HepG2 (cell line): Measurements from ENCODE around the gene SDCCAG8. TPM values are rescaled to one million over a fixed set of nuclear protein-coding genes. Genes with fewer than 3 reads are reported as not detected.

Source experiments
- ATAC-seq: fragments of 200-7000 bp; cut with Tn5 transposase; 3 replicates; pipeline ENCODE4 v1.9.1; 2020; ENCODE audit warnings: mild to moderate bottlenecking, moderate library complexity
- BruUV-seq: library from RNA; stranded (reverse); fragments of 400-500 nt; replicated peaks from 2 replicates; lab custom pipeline; 2021; lab: Mats Ljungman, UMichigan
- CTCF ChIA-PET: fragments of 300-600 bp; formaldehyde crosslinking; extraction: SDS; loops from one replicate; lab custom pipeline; 2021; ENCODE audit warnings: low total read pairs, inconsistent platforms, low intra/inter-chr PET ratio; lab: Yijun Ruan, JAX
- POLR2A ChIA-PET: fragments of 350-600 bp; sonication (Branson Sonifier 250); formaldehyde crosslinking; loops from one replicate; lab custom pipeline; 2020; ENCODE audit warnings: antibody characterized with exemption, inconsistent platforms; lab: Yijun Ruan, JAX
- DNase-seq: peaks from one replicate; pipeline ENCODE4 v3.0.0-alpha.2; 2015; ENCODE audit warnings: low spot score
- FAIRE-seq: peaks from 3 replicates; lab custom pipeline; 2011; peaks lifted over from hg19 to GRCh38; lab: Jason Lieb, UNC
- H2AFZ ChIP-seq: one replicate; pipeline ENCODE4 v1.6.1; 2011; ENCODE audit warnings: low read length, inconsistent platforms
- H3K27ac ChIP-seq: fragments of 300-600 bp; 3 replicates; pipeline ENCODE4 v1.8.0; 2011; ENCODE audit warnings: mixed run types, mild to moderate bottlenecking, mixed read lengths, low read length, inconsistent platforms; ENCODE audit not compliant: insufficient read depth; ENCODE audit errors: extremely low read length
- H3K27me3 ChIP-seq, 2 experiments: fragments of 200-600 bp in 1 of 2; 2 replicates in 1 of 2; 3 replicates in 1 of 2; pipeline versions ENCODE4 v1.6.0 to v1.8.0; 2011; ENCODE audit warnings: low read length in 2 of 2, mild to moderate bottlenecking in 2 of 2, moderate library complexity in 2 of 2, inconsistent platforms in 1 of 2; ENCODE audit not compliant: insufficient read depth in 2 of 2, control insufficient read depth in 1 of 2
- H3K36me3 ChIP-seq, 2 experiments: fragments of 200-600 bp in 1 of 2; replicated peaks in 1 of 2; 2 replicates in 1 of 2; 3 replicates in 1 of 2; pipeline versions ENCODE4 v1.5.1 to v1.8.0; 2011; ENCODE audit warnings: low read length in 2 of 2, inconsistent platforms in 1 of 2; ENCODE audit not compliant: insufficient read depth in 2 of 2, control insufficient read depth in 1 of 2
- H3K4me1 ChIP-seq: 2 replicates; pipeline ENCODE4 v1.5.1; 2012; ENCODE audit warnings: low read length, inconsistent platforms; ENCODE audit not compliant: insufficient read depth
- H3K4me2 ChIP-seq: 2 replicates; pipeline ENCODE4 v1.6.0; 2011; ENCODE audit warnings: low read depth, low read length, inconsistent platforms
- H3K4me3 ChIP-seq, 3 experiments: fragments of 200-600 bp in 1 of 3; sonication (generic), shearing (Covaris generic) in 1 of 3; replicated peaks in 1 of 3; 2 replicates each; pipeline ENCODE4 v1.5.1; 2011 to 2016; ENCODE audit warnings: low read length in 3 of 3, inconsistent platforms in 2 of 3, low read depth in 2 of 3, mild to moderate bottlenecking in 2 of 3, control low read depth in 1 of 3, mixed read lengths in 1 of 3; ENCODE audit not compliant: insufficient read depth in 1 of 3
- H3K79me2 ChIP-seq: one replicate; pipeline ENCODE4 v1.6.1; 2011; ENCODE audit warnings: low read length, inconsistent platforms; ENCODE audit not compliant: insufficient read depth
- H3K9ac ChIP-seq: 2 replicates; pipeline ENCODE4 v1.6.0; 2011; ENCODE audit warnings: mild to moderate bottlenecking, low read depth, low read length, inconsistent platforms; ENCODE audit not compliant: insufficient read depth
- H3K9me3 ChIP-seq: 2 replicates; pipeline ENCODE4 v1.5.1; 2012; ENCODE audit warnings: mild to moderate bottlenecking, low read length
- H4K20me1 ChIP-seq: 2 replicates; pipeline ENCODE4 v1.6.0; 2011; ENCODE audit warnings: inconsistent platforms, mild to moderate bottlenecking, low read length, moderate library complexity; ENCODE audit not compliant: insufficient read depth
- ARNT ChIP-seq: fragments of 450-650 bp; IDR thresholded peaks from 2 replicates; pipeline ENCODE4 v1.6.1; 2017
- CEBPB ChIP-seq: IDR thresholded peaks from 2 replicates; pipeline ENCODE4 v1.6.1; 2011; ENCODE audit warnings: low read depth, low read length, improper control_type of control experiment, borderline replicate concordance
- EEA1 ChIP-seq: sonication (generic); formaldehyde crosslinking; IDR thresholded peaks from 2 replicates; pipeline ENCODE4 v1.5.1; 2020; ENCODE audit warnings: mild to moderate bottlenecking, missing genetic modification reagents, borderline replicate concordance
- HDAC6 ChIP-seq: fragments of 200-600 bp; sonication (generic); IDR thresholded peaks from 2 replicates; pipeline ENCODE4 v1.7.0; 2017; ENCODE audit warnings: mild to moderate bottlenecking, antibody characterized with exemption, low read length, low read depth
- KDM3A ChIP-seq: IDR thresholded peaks from 2 replicates; pipeline ENCODE4 v1.6.1; 2018; ENCODE audit warnings: low read depth, missing compliant biosample characterization
- YEATS2 ChIP-seq: sonication (generic); formaldehyde crosslinking; IDR thresholded peaks from 2 replicates; pipeline ENCODE4 v1.4.0; 2020; ENCODE audit warnings: missing genetic modification reagents, borderline replicate concordance
- ZIK1 ChIP-seq: sonication (generic); formaldehyde crosslinking; IDR thresholded peaks from 2 replicates; pipeline ENCODE4 v1.5.0; 2020; ENCODE audit warnings: mild to moderate bottlenecking, low read depth, missing genetic modification reagents, borderline replicate concordance
- ZNF550 ChIP-seq: sonication (generic); formaldehyde crosslinking; IDR thresholded peaks from 2 replicates; pipeline ENCODE4 v1.4.0; 2020; ENCODE audit warnings: mild to moderate bottlenecking, missing genetic modification reagents, borderline replicate concordance
- ZNF761 ChIP-seq: sonication (generic); formaldehyde crosslinking; conservative IDR thresholded peaks from 2 replicates; pipeline ENCODE4 v1.4.0; 2020; ENCODE audit warnings: mild to moderate bottlenecking, missing genetic modification reagents
- WGBS: methylation state at CpG from one replicate; pipeline ENCODE4 v1.1.6; 2017; ENCODE audit warnings: low lambda C conversion rate; 5-methylcytosine and 5-hydroxymethylcytosine counted together
- in situ Hi-C: cut with HindIII; loops from 2 replicates; pipeline ENCODE4 v1.10.0; 2017; ENCODE audit warnings: low pct_unique_long_range_greater_than_20kb; ENCODE audit not compliant: extremely low pct_ligation_motif_present
- intact Hi-C: fragments of 100-400 bp; cut with micrococcal nuclease; formaldehyde crosslinking; loops from one replicate; pipeline ENCODE4 v1.10.0; 2022; ENCODE audit not compliant: unreplicated experiment
- polyA plus RNA-seq, 8 experiments: library from polyadenylated mRNA; depleted of rRNA in 3 of 8; stranded (reverse) in 7 of 8; unstranded in 1 of 8; fragments of >200 nt; fragmentation: Illumina TruSeq in 4 of 8; extraction: Trizol in 4 of 8; gene quantifications; 2 replicates each; pipeline versions ENCODE4 v1.2.1 to v1.2.3, GENCODE V29; 2011 to 2016; ENCODE audit warnings: low read depth in 4 of 8, missing spikeins in 1 of 8, mixed read lengths in 1 of 8; ENCODE audit not compliant: insufficient read depth in 1 of 8
- total RNA-seq, 5 experiments: library from RNA; depleted of rRNA; stranded (reverse); fragments of >200 nt; fragmentation: Illumina TruSeq; extraction: Trizol; gene quantifications; 2 replicates each; pipeline ENCODE4 v1.2.3, GENCODE V29; 2016; ENCODE audit warnings: low read depth in 1 of 5
- TF ChIP-seq, protein P1 (sequence below): sonication (generic); formaldehyde crosslinking; IDR thresholded peaks from 2 replicates; pipeline ENCODE4 v1.4.0; 2020; ENCODE audit warnings: mild to moderate bottlenecking, missing genetic modification reagents
- TF ChIP-seq, protein P2 (sequence below): sonication (generic); formaldehyde crosslinking; IDR thresholded peaks from 2 replicates; pipeline ENCODE4 v1.8.0; 2022; ENCODE audit warnings: missing genetic modification reagents, mild to moderate bottlenecking, inconsistent platforms, borderline replicate concordance
- TF ChIP-seq, protein P3 (sequence below): sonication (generic); formaldehyde crosslinking; IDR thresholded peaks from 2 replicates; pipeline ENCODE4 v1.8.1; 2023; ENCODE audit warnings: mild to moderate bottlenecking, missing genetic modification reagents, borderline replicate concordance
- TF ChIP-seq, protein P4 (sequence below): sonication (generic); formaldehyde crosslinking; IDR thresholded peaks from 2 replicates; pipeline ENCODE4 v1.4.0; 2020; ENCODE audit warnings: missing genetic modification reagents, borderline replicate concordance
- TF ChIP-seq, protein P5 (sequence below): sonication (generic); formaldehyde crosslinking; IDR thresholded peaks from 2 replicates; pipeline ENCODE4 v1.4.0; 2020; ENCODE audit warnings: missing genetic modification reagents

The SDCCAG8 gene
- total and polyA plus RNA-seq, 2 of the 13 experiments (the other 11 are each of a cell fraction or from before 2014, with no cell fraction given) = 9.5 to 13.4 TPM

DNA sequence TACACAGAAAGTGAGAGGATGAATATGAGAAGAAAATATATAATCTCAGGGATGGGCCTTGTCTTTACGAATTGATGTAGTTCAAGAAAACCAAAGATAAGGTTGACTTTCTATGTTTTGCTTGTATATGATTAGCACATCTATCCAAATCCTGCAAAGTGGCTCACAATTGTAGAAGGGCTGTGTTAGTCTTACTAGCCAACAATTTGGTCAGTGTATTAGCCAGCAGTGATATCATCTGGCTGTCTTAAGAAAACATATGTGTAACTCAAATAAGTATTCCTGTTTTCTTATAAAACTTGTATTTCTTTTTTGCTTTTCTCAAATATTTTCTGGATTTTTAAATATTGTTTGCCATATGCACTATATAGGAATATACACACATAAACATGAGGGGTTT, 5.5 kb downstream of the SDCCAG8 start:
- WGBS = 97% methylated on average over 1 of the region's 1 CpG
- no peaks in the 10 kb centered on the region for H3K36me3 ChIP-seq
- no peaks in the 10 kb centered on the region for H3K27me3 ChIP-seq
- CTCF ChIA-PET = no interaction called here
- intact Hi-C loops (no loop called here), in situ Hi-C loops (no loop called here)
- peaks cover 13% of the 10 kb centered on the region; the same call in 1 of the 2 replicates for H3K4me1 ChIP-seq
- ATAC-seq (no peak), DNase-seq (no peak), FAIRE-seq (no peak)
- no peak overlapping the region for H3K4me2 ChIP-seq
- no peak overlapping the region for H3K9ac ChIP-seq
- peaks cover 10% of the 10 kb centered on the region for H3K79me2 ChIP-seq
- POLR2A ChIA-PET = no interaction called here
- BruUV-seq = no TSS peak
- no peaks in the 10 kb centered on the region for H4K20me1 ChIP-seq
- H3K9me3 ChIP-seq = no peaks in the 10 kb centered on the region
- H2AFZ ChIP-seq = no peak overlapping the region
- TF ChIP-seq, protein P1, sequence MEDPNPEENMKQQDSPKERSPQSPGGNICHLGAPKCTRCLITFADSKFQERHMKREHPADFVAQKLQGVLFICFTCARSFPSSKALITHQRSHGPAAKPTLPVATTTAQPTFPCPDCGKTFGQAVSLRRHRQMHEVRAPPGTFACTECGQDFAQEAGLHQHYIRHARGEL (CRISPR knock-in tag) = no peak
- TF ChIP-seq ZNF550 (no peak), ZIK1 (no peak), HDAC6 (no peak), CEBPB (no peak), EEA1 (CRISPR knock-in tag) (no peak), ARNT (no peak), YEATS2 (no peak), ZNF761 (CRISPR knock-in tag) (no peak), KDM3A (CRISPR knock-in tag) (no peak)
- TF ChIP-seq, protein P2, sequence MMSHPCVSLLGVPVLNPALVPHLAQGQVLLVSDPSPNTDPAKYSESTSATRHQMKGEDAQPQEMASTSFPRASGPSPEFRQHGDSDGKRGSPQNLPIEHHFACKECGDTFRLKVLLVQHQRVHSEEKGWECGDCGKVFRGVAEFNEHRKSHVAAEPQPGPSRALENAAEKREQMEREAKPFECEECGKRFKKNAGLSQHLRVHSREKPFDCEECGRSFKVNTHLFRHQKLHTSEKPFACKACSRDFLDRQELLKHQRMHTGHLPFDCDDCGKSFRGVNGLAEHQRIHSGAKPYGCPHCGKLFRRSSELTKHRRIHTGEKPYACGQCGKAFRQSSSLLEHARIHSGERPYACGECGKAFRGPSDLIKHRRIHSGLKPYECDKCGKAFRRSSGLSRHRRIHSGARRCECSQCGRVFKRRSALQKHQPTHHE (CRISPR knock-in tag) = no peak
- TF ChIP-seq, protein P3, sequence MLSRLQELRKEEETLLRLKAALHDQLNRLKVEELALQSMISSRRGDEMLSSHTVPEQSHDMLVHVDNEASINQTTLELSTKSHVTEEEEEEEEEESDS (CRISPR knock-in tag) = no peak
- TF ChIP-seq, protein P4, sequence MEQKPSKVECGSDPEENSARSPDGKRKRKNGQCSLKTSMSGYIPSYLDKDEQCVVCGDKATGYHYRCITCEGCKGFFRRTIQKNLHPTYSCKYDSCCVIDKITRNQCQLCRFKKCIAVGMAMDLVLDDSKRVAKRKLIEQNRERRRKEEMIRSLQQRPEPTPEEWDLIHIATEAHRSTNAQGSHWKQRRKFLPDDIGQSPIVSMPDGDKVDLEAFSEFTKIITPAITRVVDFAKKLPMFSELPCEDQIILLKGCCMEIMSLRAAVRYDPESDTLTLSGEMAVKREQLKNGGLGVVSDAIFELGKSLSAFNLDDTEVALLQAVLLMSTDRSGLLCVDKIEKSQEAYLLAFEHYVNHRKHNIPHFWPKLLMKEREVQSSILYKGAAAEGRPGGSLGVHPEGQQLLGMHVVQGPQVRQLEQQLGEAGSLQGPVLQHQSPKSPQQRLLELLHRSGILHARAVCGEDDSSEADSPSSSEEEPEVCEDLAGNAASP (CRISPR knock-in tag) = no peak
- TF ChIP-seq, protein P5, sequence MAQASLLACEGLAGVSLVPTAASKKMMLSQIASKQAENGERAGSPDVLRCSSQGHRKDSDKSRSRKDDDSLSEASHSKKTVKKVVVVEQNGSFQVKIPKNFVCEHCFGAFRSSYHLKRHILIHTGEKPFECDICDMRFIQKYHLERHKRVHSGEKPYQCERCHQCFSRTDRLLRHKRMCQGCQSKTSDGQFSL (CRISPR knock-in tag) = no peak
- TF ChIP-seq, all 625 proteins: peak for 0
- Histone ChIP-seq H3K4me3 (no peak overlapping the region), H3K27ac (no peak overlapping the region)
